GM18907 (cell line): ENCODE results near the gene CALB2.

Experiments used
- ATAC-seq: cut with Tn5 transposase; IDR thresholded peaks from one replicate; pipeline ENCODE4 v1.9.1; 2021; ENCODE audit warnings: mild to moderate bottlenecking, moderate library complexity; ENCODE audit not compliant: unreplicated experiment

Gene CALB2

GRCh38 chr16:71384073-71384724 is 25.7 kb downstream of the CALB2 start:
- ATAC-seq: no peak

- ATAC-seq: no peak
These were observed 28.7 kb downstream of the CALB2 start for GRCh38 chr16:71387045-71387871.

- ATAC-seq: no peak
These were observed 30.8 kb downstream of the CALB2 start for GRCh38 chr16:71389330-71389729.

GRCh38 chr16:71396594-71396993 is 38.1 kb downstream of the CALB2 start:
- ATAC-seq: no peak

GRCh38 chr16:71399801-71400563 is 41.5 kb downstream of the CALB2 start:
- no peak for ATAC-seq

- no peak for ATAC-seq
These were observed 43.5 kb downstream of the CALB2 start for GRCh38 chr16:71402007-71402406.

GRCh38 chr16:71402674-71403073 is 44.2 kb downstream of the CALB2 start:
- no peak for ATAC-seq

GRCh38 chr16:71404364-71404763 is 45.8 kb downstream of the CALB2 start:
- no peak for ATAC-seq

- ATAC-seq: no peak
These were observed 47.8 kb downstream of the CALB2 start for GRCh38 chr16:71406316-71406715.

GRCh38 chr16:71406724-71407123 is 48.2 kb downstream of the CALB2 start:
- ATAC-seq: no peak

GRCh38 chr16:71407731-71408130 is 49.2 kb downstream of the CALB2 start:
- no peak for ATAC-seq

- no peak for ATAC-seq
These were observed 50.0 kb downstream of the CALB2 start for GRCh38 chr16:71408536-71408935.

GRCh38 chr16:71409011-71409775 is 50.7 kb downstream of the CALB2 start:
- no peak for ATAC-seq

- ATAC-seq: no peak
These were observed 51.6 kb downstream of the CALB2 start for GRCh38 chr16:71410146-71410545.

- no peak for ATAC-seq
These were observed 54.0 kb downstream of the CALB2 start for GRCh38 chr16:71412270-71413160.

- ATAC-seq: no peak
These were observed 54.8 kb downstream of the CALB2 start for GRCh38 chr16:71413341-71413740.

GRCh38 chr16:71414038-71414437 is 55.5 kb downstream of the CALB2 start:
- no peak for ATAC-seq

- ATAC-seq: no peak
These were observed 63.4 kb downstream of the CALB2 start for GRCh38 chr16:71421911-71422310.

GRCh38 chr16:71423016-71423415 is 64.5 kb downstream of the CALB2 start:
- no peak for ATAC-seq

- no peak for ATAC-seq
These were observed 65.3 kb downstream of the CALB2 start for GRCh38 chr16:71423865-71424264.
